Epithelial cell of esophagus (primary cell): ENCODE results near the gene BCAR3.

Source experiments
- DNase-seq: peaks from one replicate; pipeline ENCODE4 v3.0.0; 2010; ENCODE audit warnings: low read depth
- H3K4me3 ChIP-seq: 2 replicates; pipeline ENCODE4 v1.5.1; 2011; ENCODE audit warnings: mild to moderate bottlenecking, low read length, control low read depth
- CTCF ChIP-seq: IDR thresholded peaks from 2 replicates; pipeline ENCODE4 v1.5.1; 2011; ENCODE audit warnings: low read depth, mild to moderate bottlenecking, low read length, control low read depth, inconsistent platforms; ENCODE audit not compliant: insufficient read depth; ENCODE audit errors: missing control alignments

Gene BCAR3

GRCh38 chr1:93670141-93670540 is 11.5 kb downstream of the BCAR3 start:
- H3K4me3 ChIP-seq = no peak overlapping the region
- TF ChIP-seq CTCF = no peak
- DNase-seq = peak; percentile 24

- H3K4me3 ChIP-seq = no peak overlapping the region
- TF ChIP-seq CTCF = no peak
- DNase-seq = no peak
These were observed 12.3 kb downstream of the BCAR3 start for GRCh38 chr1:93669369-93669768.

- DNase-seq = no peak
- H3K4me3 ChIP-seq = no peak overlapping the region
- no peak for TF ChIP-seq CTCF
These were observed 12.7 kb downstream of the BCAR3 start for GRCh38 chr1:93668951-93669350.

GRCh38 chr1:93668121-93668520 is 13.5 kb downstream of the BCAR3 start:
- TF ChIP-seq CTCF = no peak
- H3K4me3 ChIP-seq = no peak overlapping the region
- DNase-seq = no peak

GRCh38 chr1:93667642-93668041 is 14.0 kb downstream of the BCAR3 start:
- DNase-seq = no peak
- no peak for TF ChIP-seq CTCF
- H3K4me3 ChIP-seq = no peak overlapping the region

GRCh38 chr1:93666613-93667384 is 14.8 kb downstream of the BCAR3 start:
- TF ChIP-seq CTCF = no peak
- DNase-seq = peak; percentile 78
- H3K4me3 ChIP-seq = no peak overlapping the region

- no peak overlapping the region for H3K4me3 ChIP-seq
- TF ChIP-seq CTCF = no peak
- no peak for DNase-seq
These were observed 16.6 kb downstream of the BCAR3 start for GRCh38 chr1:93665015-93665414.
